ENCODE results near the gene KLK1. TPM values are rescaled to one million over a fixed set of nuclear protein-coding genes. Genes with fewer than 3 reads are reported as not detected.

KLK1 gene
- total RNA-seq, 4 donors from 2014 or later: 1.0 to 1.4 (median 1.3) TPM; not detected in 1

GRCh38 chr19:50859849-50860248 is 36.3 kb upstream of the KLK1 start:
- TF ChIP-seq, protein P1, sequence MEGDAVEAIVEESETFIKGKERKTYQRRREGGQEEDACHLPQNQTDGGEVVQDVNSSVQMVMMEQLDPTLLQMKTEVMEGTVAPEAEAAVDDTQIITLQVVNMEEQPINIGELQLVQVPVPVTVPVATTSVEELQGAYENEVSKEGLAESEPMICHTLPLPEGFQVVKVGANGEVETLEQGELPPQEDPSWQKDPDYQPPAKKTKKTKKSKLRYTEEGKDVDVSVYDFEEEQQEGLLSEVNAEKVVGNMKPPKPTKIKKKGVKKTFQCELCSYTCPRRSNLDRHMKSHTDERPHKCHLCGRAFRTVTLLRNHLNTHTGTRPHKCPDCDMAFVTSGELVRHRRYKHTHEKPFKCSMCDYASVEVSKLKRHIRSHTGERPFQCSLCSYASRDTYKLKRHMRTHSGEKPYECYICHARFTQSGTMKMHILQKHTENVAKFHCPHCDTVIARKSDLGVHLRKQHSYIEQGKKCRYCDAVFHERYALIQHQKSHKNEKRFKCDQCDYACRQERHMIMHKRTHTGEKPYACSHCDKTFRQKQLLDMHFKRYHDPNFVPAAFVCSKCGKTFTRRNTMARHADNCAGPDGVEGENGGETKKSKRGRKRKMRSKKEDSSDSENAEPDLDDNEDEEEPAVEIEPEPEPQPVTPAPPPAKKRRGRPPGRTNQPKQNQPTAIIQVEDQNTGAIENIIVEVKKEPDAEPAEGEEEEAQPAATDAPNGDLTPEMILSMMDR (IDR thresholded peaks at IDR 0.05): no peak
- ATAC-seq (ENCODE audit: low FRiP score) (no peak), DNase-seq (ENCODE audit: low spot score) (no peak)

GRCh38 chr19:50858886-50859285 is 35.3 kb upstream of the KLK1 start:
- DNase-seq (ENCODE audit: low spot score): no peak
- no peak for ATAC-seq (ENCODE audit: low FRiP score)
- TF ChIP-seq, protein P1 (IDR thresholded peaks at IDR 0.05): no peak

- ATAC-seq (ENCODE audit: low FRiP score) (no peak), DNase-seq (ENCODE audit: low spot score) (no peak)
- TF ChIP-seq, protein P1 (IDR thresholded peaks at IDR 0.05): no peak
These were observed 33.8 kb upstream of the KLK1 start for GRCh38 chr19:50857366-50857765.

DNA sequence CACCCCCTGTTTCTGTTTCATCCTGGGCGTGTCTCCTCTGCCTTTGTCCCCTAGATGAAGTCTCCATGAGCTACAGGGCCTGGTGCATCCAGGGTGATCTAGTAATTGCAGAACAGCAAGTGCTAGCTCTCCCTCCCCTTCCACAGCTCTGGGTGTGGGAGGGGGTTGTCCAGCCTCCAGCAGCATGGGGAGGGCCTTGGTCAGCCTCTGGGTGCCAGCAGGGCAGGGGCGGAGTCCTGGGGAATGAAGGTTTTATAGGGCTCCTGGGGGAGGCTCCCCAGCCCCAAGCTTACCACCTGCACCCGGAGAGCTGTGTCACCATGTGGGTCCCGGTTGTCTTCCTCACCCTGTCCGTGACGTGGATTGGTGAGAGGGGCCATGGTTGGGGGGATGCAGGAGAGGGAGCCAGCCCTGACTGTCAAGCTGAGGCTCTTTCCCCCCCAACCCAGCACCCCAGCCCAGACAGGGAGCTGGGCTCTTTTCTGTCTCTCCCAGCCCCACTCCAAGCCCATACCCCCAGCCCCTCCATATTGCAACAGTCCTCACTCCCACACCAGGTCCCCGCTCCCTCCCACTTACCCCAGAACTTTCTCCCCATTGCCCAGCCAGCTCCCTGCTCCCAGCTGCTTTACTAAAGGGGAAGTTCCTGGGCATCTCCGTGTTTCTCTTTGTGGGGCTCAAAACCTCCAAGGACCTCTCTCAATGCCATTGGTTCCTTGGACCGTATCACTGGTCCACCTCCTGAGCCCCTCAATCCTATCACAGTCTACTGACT is 31.2 kb upstream of the KLK1 start, which contains the start of gene KLK3:
KLK3 (plus strand) TSS at position 280 of the 775 bp plus-strand sequence; CDS start at position 321, 41 bp downstream.
- no peak for ATAC-seq (ENCODE audit: low FRiP score)
- DNase-seq (ENCODE audit: low spot score): no peak
- TF ChIP-seq, protein P1 (IDR thresholded peaks at IDR 0.05): no peak

- TF ChIP-seq, protein P1 (IDR thresholded peaks at IDR 0.05): no peak
- no peak for ATAC-seq (ENCODE audit: low FRiP score)
These were observed 28.0 kb upstream of the KLK1 start for GRCh38 chr19:50851620-50852019.

GRCh38 chr19:50850738-50851137 is 27.2 kb upstream of the KLK1 start:
- no peak for DNase-seq (ENCODE audit: low spot score)
- ATAC-seq (ENCODE audit: low FRiP score): no peak
- TF ChIP-seq, protein P1 (IDR thresholded peaks at IDR 0.05): no peak

More at GRCh38 chr19:50851620-50852019, 28.0 kb upstream of the KLK1 start:
- DNase-seq (ENCODE audit: low spot score): no peak

Data from omental fat pad (tissue), 4 donors.